Hepatocyte (in vitro differentiated cells): Measurements from ENCODE around the gene COL15A1.

Source experiments
- CTCF ChIP-seq: fragments of 200-600 bp; sonication (generic); IDR thresholded peaks from 2 replicates; pipeline ENCODE4 v1.5.1; 2016; ENCODE audit warnings: antibody characterized with exemption, mild to moderate bottlenecking; ENCODE audit not compliant: poor library complexity
- EZH2phosphoT487 ChIP-seq: fragments of 200-600 bp; sonication (generic); IDR thresholded peaks from one replicate; pipeline ENCODE4 v1.6.1; 2018; ENCODE audit warnings: antibody characterized with exemption, mild to moderate bottlenecking, low read depth, moderate library complexity; ENCODE audit not compliant: unreplicated experiment, severe bottlenecking

- no peak for TF ChIP-seq CTCF
- TF ChIP-seq EZH2phosphoT487 = no peak
Measured at GRCh38 chr9:99103054-99103895, 159.6 kb downstream of the COL15A1 start.
